DMS153 (cell line): Measurements from ENCODE around the gene ASAP2.

Source experiments
- DNase-seq: peaks from one replicate; lab custom pipeline; 2025; lab: John Stamatoyannopoulos, UW

The ASAP2 gene

GRCh38 chr2:9327873-9328352 lies 121.3 kb downstream of the ASAP2 start:
- peak; percentile 93 for DNase-seq

- no peak for DNase-seq
Observed at GRCh38 chr2:9328931-9329330, 122.3 kb downstream of the ASAP2 start.

GRCh38 chr2:9329497-9329896 lies 122.9 kb downstream of the ASAP2 start:
- DNase-seq: no peak

GRCh38 chr2:9330612-9331270 lies 124.1 kb downstream of the ASAP2 start:
- no peak for DNase-seq

GRCh38 chr2:9331704-9332103 lies 125.1 kb downstream of the ASAP2 start:
- no peak for DNase-seq

GRCh38 chr2:9332136-9332852 lies 125.7 kb downstream of the ASAP2 start:
- DNase-seq: no peak

- no peak for DNase-seq
Observed at GRCh38 chr2:9332853-9333245, 126.2 kb downstream of the ASAP2 start.

- DNase-seq: peak; percentile 70
Observed at GRCh38 chr2:9333591-9334171, 127.1 kb downstream of the ASAP2 start.

- DNase-seq: no peak
Observed at GRCh38 chr2:9334761-9335160, 128.1 kb downstream of the ASAP2 start.

GRCh38 chr2:9335322-9335832 lies 128.8 kb downstream of the ASAP2 start:
- DNase-seq: no peak

- peak; percentile 88 for DNase-seq
Observed at GRCh38 chr2:9336241-9336575, 129.6 kb downstream of the ASAP2 start.

GRCh38 chr2:9336576-9337314 lies 130.1 kb downstream of the ASAP2 start:
- peak; percentile 92 for DNase-seq

- DNase-seq: no peak
Observed at GRCh38 chr2:9337901-9338300, 131.3 kb downstream of the ASAP2 start.

GRCh38 chr2:9341337-9341887 lies 134.8 kb downstream of the ASAP2 start:
- DNase-seq: no peak

GRCh38 chr2:9342659-9343058 lies 136.0 kb downstream of the ASAP2 start:
- DNase-seq: no peak

- DNase-seq: no peak
Observed at GRCh38 chr2:9343524-9343923, 136.9 kb downstream of the ASAP2 start.

GRCh38 chr2:9344434-9344833 lies 137.8 kb downstream of the ASAP2 start:
- DNase-seq: no peak

GRCh38 chr2:9345343-9345742 lies 138.7 kb downstream of the ASAP2 start:
- no peak for DNase-seq

GRCh38 chr2:9345997-9346396 lies 139.4 kb downstream of the ASAP2 start:
- no peak for DNase-seq

- no peak for DNase-seq
Observed at GRCh38 chr2:9346885-9347284, 140.3 kb downstream of the ASAP2 start.

- no peak for DNase-seq
Observed at GRCh38 chr2:9347411-9347881, 140.8 kb downstream of the ASAP2 start.

GRCh38 chr2:9354318-9354717 lies 147.7 kb downstream of the ASAP2 start:
- no peak for DNase-seq
